ENCODE results near the gene AGTR2. TPM values are rescaled to one million over a fixed set of nuclear protein-coding genes. Genes with fewer than 3 reads are reported as not detected.
A peak's percentile ranks its signal among the peaks of the same experiment; 100 is the strongest.

AGTR2 gene
- total RNA-seq, 1 donor from 2014 or later: not detected

DNA sequence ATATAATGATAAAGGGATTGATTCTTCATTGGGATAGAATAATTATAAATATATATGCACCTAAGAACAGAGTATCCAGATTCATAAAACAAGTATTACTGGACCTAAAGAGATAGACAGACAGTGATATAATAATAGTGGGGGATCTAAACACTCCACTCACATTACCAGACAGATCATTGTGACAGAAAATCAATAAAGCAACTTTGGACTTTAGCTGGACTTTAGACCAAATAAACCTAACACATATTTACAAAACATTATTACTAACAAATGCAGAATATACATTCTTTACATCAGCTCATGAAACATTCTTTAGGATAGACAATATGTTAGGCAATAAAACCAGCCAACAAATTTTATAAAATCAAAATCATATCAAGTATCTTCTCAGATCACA is 14.6 kb downstream of the AGTR2 start:
- H3K9me3 Mint-ChIP-seq (ENCODE audit: unreplicated experiment): no peaks in the 10 kb centered on the region
- DNase-seq: no peak
- TF ChIP-seq CTCF (IDR thresholded peaks at IDR 0.05; ENCODE audit: partially characterized antibody, unreplicated experiment): no peak
- no peaks in the 10 kb centered on the region for H3K4me1 Mint-ChIP-seq (ENCODE audit: low read depth, unreplicated experiment)
- no peak overlapping the region for H3K27ac Mint-ChIP-seq (ENCODE audit: unreplicated experiment)
- H3K36me3 Mint-ChIP-seq (ENCODE audit: unreplicated experiment): no peaks in the 10 kb centered on the region
- H3K27me3 Mint-ChIP-seq (ENCODE audit: unreplicated experiment): no peaks in the 10 kb centered on the region
- H3K4me3 Mint-ChIP-seq (ENCODE audit: unreplicated experiment): no peak overlapping the region

DNA sequence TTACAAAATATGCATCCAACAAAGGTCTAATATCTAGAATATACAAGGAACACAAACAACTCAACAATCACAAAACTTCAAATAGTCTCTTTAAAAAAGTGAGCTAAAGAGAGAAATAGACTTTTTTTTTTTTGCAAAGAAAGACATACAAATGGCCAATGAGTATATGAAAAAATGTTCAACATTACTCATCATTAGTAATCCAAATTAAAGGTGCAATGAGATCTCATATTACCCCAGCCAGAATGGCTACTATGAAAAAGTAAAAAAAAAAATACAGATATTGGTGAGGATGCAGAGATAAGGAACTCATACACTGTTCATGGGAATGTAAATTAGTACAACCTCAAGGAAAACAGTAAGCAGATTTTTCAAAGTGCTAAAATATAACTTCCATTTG is 24.1 kb downstream of the AGTR2 start:
- Mint-ChIP-seq H3K27me3 (ENCODE audit: unreplicated experiment) (no peaks in the 10 kb centered on the region), H3K36me3 (ENCODE audit: unreplicated experiment) (no peaks in the 10 kb centered on the region), H3K4me3 (ENCODE audit: unreplicated experiment) (no peak overlapping the region), H3K27ac (ENCODE audit: unreplicated experiment) (no peak overlapping the region), H3K4me1 (ENCODE audit: low read depth, unreplicated experiment) (no peaks in the 10 kb centered on the region), H3K9me3 (ENCODE audit: unreplicated experiment) (no peaks in the 10 kb centered on the region)
- no peak for TF ChIP-seq CTCF (IDR thresholded peaks at IDR 0.05; ENCODE audit: partially characterized antibody, unreplicated experiment)
- no peak for DNase-seq

DNA sequence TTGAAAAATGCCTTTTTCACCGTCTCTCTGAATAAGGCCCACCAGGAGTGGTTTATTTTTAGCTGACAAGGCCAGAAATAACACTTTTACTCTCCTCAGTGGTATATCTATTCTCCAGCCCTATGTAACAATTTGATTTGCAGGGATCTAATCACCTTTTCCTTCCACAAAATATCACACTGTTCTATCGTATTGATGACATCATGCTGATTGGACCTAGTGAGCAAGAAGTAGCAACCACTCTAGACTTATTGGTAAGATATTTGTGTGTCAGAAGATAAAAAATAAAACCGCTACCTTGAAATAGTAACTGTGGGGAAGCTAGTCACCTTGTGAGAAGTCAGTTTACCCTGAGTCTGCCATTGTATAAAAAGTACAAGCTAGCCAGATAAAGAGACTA is 27.7 kb downstream of the AGTR2 start:
- H3K27ac Mint-ChIP-seq (ENCODE audit: unreplicated experiment): no peak overlapping the region
- H3K36me3 Mint-ChIP-seq (ENCODE audit: unreplicated experiment): no peaks in the 10 kb centered on the region
- no peaks in the 10 kb centered on the region for H3K9me3 Mint-ChIP-seq (ENCODE audit: unreplicated experiment)
- DNase-seq: no peak
- TF ChIP-seq CTCF (IDR thresholded peaks at IDR 0.05; ENCODE audit: partially characterized antibody, unreplicated experiment): no peak
- H3K4me1 Mint-ChIP-seq (ENCODE audit: low read depth, unreplicated experiment): no peaks in the 10 kb centered on the region
- no peaks in the 10 kb centered on the region for H3K27me3 Mint-ChIP-seq (ENCODE audit: unreplicated experiment)
- H3K4me3 Mint-ChIP-seq (ENCODE audit: unreplicated experiment): no peak overlapping the region

- H3K36me3 Mint-ChIP-seq (ENCODE audit: unreplicated experiment): no peaks in the 10 kb centered on the region
- H3K27ac Mint-ChIP-seq (ENCODE audit: unreplicated experiment): no peak overlapping the region
- no peak overlapping the region for H3K4me3 Mint-ChIP-seq (ENCODE audit: unreplicated experiment)
- peak; percentile 17 for TF ChIP-seq CTCF (IDR thresholded peaks at IDR 0.05; ENCODE audit: partially characterized antibody, unreplicated experiment)
- no peaks in the 10 kb centered on the region for H3K9me3 Mint-ChIP-seq (ENCODE audit: unreplicated experiment)
- no peaks in the 10 kb centered on the region for H3K27me3 Mint-ChIP-seq (ENCODE audit: unreplicated experiment)
- no peaks in the 10 kb centered on the region for H3K4me1 Mint-ChIP-seq (ENCODE audit: low read depth, unreplicated experiment)
- no peak for DNase-seq
Measured at GRCh38 chrX:116198810-116199209, 28.3 kb downstream of the AGTR2 start.

DNA sequence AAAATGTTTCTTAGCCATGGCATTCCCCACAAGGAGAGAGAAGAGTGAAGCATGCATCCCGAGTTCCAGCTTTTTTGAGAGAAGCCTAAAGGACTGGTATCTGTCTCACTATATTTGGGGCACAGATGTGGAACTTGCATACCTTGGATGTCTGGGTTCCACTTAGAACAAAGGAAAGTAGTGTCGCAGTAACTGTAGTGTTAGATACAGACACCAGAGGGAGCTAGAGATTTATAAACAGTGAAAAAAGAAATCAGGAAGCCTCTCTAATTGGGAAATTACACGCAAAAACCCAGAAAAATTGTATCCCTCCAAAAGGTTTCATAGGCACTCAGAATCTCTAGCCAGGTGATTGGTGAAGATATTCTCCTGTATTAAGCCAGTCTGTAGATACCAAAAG is 34.4 kb downstream of the AGTR2 start:
- H3K36me3 Mint-ChIP-seq (ENCODE audit: unreplicated experiment): no peaks in the 10 kb centered on the region
- H3K4me3 Mint-ChIP-seq (ENCODE audit: unreplicated experiment): no peak overlapping the region
- DNase-seq: no peak
- no peaks in the 10 kb centered on the region for H3K9me3 Mint-ChIP-seq (ENCODE audit: unreplicated experiment)
- peak; percentile 61 for TF ChIP-seq CTCF (IDR thresholded peaks at IDR 0.05; ENCODE audit: partially characterized antibody, unreplicated experiment)
- H3K27ac Mint-ChIP-seq (ENCODE audit: unreplicated experiment): no peak overlapping the region
- no peaks in the 10 kb centered on the region for H3K4me1 Mint-ChIP-seq (ENCODE audit: low read depth, unreplicated experiment)
- no peaks in the 10 kb centered on the region for H3K27me3 Mint-ChIP-seq (ENCODE audit: unreplicated experiment)
